ENCODE measurements around the gene NPR1. TPM values are rescaled to one million over a fixed set of nuclear protein-coding genes. Genes with fewer than 3 reads are reported as not detected.

NPR1 gene
- total RNA-seq, 3 donors from 2014 or later, result 2.3 to 16.4 (median 6.0) TPM

DNA sequence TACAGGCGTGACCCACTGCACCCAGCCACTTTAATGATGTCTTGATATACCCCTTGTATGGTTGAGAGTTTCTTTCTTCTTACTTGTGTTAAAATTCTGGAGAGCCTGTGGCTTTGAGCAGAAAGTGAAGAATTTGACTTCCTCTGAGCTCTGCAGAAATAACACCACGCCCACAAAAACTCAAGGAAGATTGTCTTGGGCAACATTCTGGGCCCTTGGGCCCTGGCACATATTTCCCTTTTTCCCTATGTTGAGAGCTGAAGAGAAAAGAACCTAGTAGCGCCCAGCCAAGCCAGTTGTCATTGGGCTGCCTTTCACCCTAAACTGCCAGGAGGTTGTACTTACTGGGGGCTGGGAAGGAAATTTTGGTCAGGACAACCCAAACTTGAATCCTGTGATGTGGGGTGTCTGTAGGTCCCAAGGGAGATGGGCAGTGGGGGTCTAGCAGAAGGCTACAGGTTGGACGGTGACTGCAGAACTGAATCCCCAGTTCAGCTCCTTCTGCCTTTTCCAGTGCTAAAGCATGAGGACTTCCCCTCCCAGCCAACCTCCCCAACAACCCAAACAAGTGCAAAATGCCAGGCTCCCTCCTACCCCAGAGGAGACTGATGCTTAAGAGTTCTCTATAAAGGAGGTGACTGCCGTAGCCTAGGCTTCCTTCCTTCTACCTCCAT is 31.7 kb upstream of the NPR1 start:
- DNase-seq (no peak), ATAC-seq (peak; percentile 10)
- H3K9me3 ChIP-seq, result no peaks in the 10 kb centered on the region
- intact Hi-C loops (cut with DNase I, micrococcal nuclease), result no loop called here
- no peaks in the 10 kb centered on the region for H3K4me1 ChIP-seq (ENCODE audit: low read depth)
- H3K36me3 ChIP-seq (ENCODE audit: low read depth), result peaks cover 5% of the 10 kb centered on the region
- TF ChIP-seq, protein P1, sequence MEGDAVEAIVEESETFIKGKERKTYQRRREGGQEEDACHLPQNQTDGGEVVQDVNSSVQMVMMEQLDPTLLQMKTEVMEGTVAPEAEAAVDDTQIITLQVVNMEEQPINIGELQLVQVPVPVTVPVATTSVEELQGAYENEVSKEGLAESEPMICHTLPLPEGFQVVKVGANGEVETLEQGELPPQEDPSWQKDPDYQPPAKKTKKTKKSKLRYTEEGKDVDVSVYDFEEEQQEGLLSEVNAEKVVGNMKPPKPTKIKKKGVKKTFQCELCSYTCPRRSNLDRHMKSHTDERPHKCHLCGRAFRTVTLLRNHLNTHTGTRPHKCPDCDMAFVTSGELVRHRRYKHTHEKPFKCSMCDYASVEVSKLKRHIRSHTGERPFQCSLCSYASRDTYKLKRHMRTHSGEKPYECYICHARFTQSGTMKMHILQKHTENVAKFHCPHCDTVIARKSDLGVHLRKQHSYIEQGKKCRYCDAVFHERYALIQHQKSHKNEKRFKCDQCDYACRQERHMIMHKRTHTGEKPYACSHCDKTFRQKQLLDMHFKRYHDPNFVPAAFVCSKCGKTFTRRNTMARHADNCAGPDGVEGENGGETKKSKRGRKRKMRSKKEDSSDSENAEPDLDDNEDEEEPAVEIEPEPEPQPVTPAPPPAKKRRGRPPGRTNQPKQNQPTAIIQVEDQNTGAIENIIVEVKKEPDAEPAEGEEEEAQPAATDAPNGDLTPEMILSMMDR (IDR thresholded peaks at IDR 0.05), result no peak
- H3K4me3 ChIP-seq, result no peak overlapping the region

DNA sequence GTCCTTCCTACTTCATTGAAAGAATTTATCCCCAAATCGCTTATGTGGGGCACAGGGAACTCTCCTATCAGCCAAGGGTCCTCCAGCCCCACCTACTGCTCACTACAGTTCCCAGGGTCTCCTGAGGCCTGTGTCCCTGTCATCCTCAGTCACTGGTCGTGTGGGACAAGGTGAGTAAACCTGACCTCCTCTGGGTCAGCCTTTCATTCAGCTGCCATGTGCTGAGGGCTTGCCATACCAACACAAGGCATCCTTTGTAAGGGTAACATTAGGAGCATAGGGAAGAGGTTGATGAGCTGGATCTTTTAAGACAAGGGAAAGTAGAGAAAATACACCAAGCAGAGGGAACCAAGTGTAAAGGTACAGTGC is 31.2 kb upstream of the NPR1 start:
- TF ChIP-seq, protein P1 (IDR thresholded peaks at IDR 0.05), result no peak
- H3K4me1 ChIP-seq (ENCODE audit: low read depth), result no peaks in the 10 kb centered on the region
- intact Hi-C loops (cut with DNase I, micrococcal nuclease), result no loop called here
- no peak overlapping the region for H3K4me3 ChIP-seq
- DNase-seq, result no peak
- no peaks in the 10 kb centered on the region for H3K36me3 ChIP-seq (ENCODE audit: low read depth)
- no peaks in the 10 kb centered on the region for H3K9me3 ChIP-seq
- ATAC-seq, result peak; percentile 12

- peaks cover 7% of the 10 kb centered on the region for H3K4me1 ChIP-seq (ENCODE audit: low read depth)
- TF ChIP-seq, protein P1 (IDR thresholded peaks at IDR 0.05), result no peak
- no peak overlapping the region for H3K4me3 ChIP-seq
- H3K36me3 ChIP-seq (ENCODE audit: low read depth), result no peaks in the 10 kb centered on the region
- intact Hi-C loops (cut with DNase I, micrococcal nuclease), result no loop called here
- no peaks in the 10 kb centered on the region for H3K9me3 ChIP-seq
- ATAC-seq (no peak), DNase-seq (peak in 1 of 3 donors; percentile 32)
Observed at GRCh38 chr1:153648000-153648643, 30.4 kb upstream of the NPR1 start.

DNA sequence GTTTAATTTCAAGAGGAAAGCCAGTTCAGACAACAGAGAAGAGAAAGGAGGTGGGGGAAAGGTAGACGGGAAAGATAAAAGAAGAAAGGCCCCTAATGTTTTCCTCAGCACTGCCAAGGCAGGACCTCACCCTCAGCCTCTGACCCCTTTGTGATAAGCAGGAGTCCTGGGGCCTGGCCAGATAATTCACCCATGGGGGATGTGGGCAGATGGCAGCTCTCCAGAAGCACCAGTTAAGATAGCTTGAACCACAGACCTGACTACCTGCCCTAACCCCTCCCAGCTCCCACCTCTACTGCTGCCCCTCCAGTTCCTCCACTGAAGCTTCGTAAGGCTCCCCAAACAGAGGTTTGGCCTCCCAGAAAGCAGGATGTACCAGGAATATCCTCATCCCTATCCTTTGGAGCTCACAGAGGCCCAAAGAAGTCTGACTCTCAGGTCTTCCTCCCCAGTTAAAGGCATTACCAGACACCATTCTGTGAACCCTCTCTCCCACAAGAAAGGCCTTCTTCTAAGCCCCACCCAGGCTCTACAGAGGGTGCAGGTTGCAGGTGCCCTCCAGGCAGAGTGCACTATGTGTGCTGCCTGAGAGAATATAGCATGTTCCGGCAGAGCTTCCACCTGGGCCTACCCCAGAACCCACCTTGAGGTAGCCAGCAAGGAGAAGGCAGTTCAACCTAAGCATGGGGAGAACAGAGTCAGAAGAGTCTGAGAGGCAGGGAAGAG is 29.2 kb upstream of the NPR1 start:
- intact Hi-C loops (cut with DNase I, micrococcal nuclease), result no loop called here
- no peaks in the 10 kb centered on the region for H3K36me3 ChIP-seq (ENCODE audit: low read depth)
- no peaks in the 10 kb centered on the region for H3K9me3 ChIP-seq
- H3K4me1 ChIP-seq (ENCODE audit: low read depth), result peaks cover 7% of the 10 kb centered on the region
- no peak overlapping the region for H3K4me3 ChIP-seq
- TF ChIP-seq, protein P1 (IDR thresholded peaks at IDR 0.05), result no peak
- peak in 1 of 3 donors; percentile 23 for DNase-seq
- ATAC-seq, result peak; percentile 2

DNA sequence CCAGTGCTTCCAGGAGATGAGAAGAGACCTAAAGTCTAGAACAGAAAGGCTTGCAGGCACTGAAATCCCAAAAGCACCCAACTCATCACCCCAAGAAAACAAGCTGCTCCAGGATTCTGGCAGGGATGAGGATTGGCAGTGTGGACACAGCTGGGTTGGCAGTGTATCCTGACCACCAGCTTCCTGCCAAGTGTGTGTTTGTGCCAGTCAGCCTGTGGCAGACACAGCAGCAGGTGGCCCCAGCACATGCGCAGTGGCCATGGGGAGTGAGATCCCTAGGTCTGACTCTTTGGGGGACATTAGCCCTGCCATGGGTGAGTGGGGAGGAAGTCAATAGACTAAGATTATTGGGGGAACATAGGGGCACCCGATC is 28.6 kb upstream of the NPR1 start:
- intact Hi-C loops (cut with DNase I, micrococcal nuclease), result no loop called here
- TF ChIP-seq, protein P1 (IDR thresholded peaks at IDR 0.05), result no peak
- Histone ChIP-seq H3K36me3 (ENCODE audit: low read depth) (no peaks in the 10 kb centered on the region), H3K9me3 (no peaks in the 10 kb centered on the region), H3K4me1 (ENCODE audit: low read depth) (peaks cover 7% of the 10 kb centered on the region), H3K4me3 (no peak overlapping the region)
- DNase-seq (peak in 1 of 3 donors; percentile 39), ATAC-seq (peak; percentile 54)
